ENCODE measurements around the gene RNASE12. TPM values are rescaled to one million over a fixed set of nuclear protein-coding genes. Genes with fewer than 3 reads are reported as not detected.

Gene RNASE12
- total and polyA plus RNA-seq, 2 donors from 2014 or later: not detected

GRCh38 chr14:20609215-20610001 is 18.2 kb upstream of the RNASE12 start:
- FAIRE-seq (peak; percentile 30), DNase-seq (peak; percentile 81 to 97 (median 86))
- H3K27me3 ChIP-seq (ENCODE audit: control insufficient read depth, insufficient read depth, low read length): no peaks in the 10 kb centered on the region
- TF ChIP-seq CTCF (IDR thresholded peaks at IDR 0.05; ENCODE audit: borderline replicate concordance, extremely low read depth, insufficient read depth): peak; percentile 98
- H3K9me3 ChIP-seq (ENCODE audit: control insufficient read depth in 2 of 3, insufficient read depth in 1 of 3, low read length in 3 of 3): no peaks in the 10 kb centered on the region
- H3K27ac ChIP-seq (ENCODE audit: low read depth in 2 of 2, low read length in 2 of 2): peak overlapping the region in 1 of 2 donors; percentile 24
- H3K4me1 ChIP-seq (ENCODE audit: control insufficient read depth in 2 of 3, insufficient read depth in 2 of 3, low read depth in 1 of 3, low read length in 3 of 3): peaks cover 0 to 6% (median 0%) of the 10 kb centered on the region in 3 donors
- intact Hi-C loops (cut with DNase I): loop anchor here (5.0 to 10.0 kb wide), 3 partner anchors 78 to 285 kb away; partner anchors contain the start of genes ANG and TEP1
- peak overlapping the region; percentile 89 to 99 (median 93) for H3K4me3 ChIP-seq (ENCODE audit: low read length in 3 of 3)
- H3K36me3 ChIP-seq (ENCODE audit: control insufficient read depth in 2 of 3, insufficient read depth in 3 of 3, low read length in 3 of 3): no peaks in the 10 kb centered on the region
- peak overlapping the region; percentile 56 to 98 (median 83) for H3K9ac ChIP-seq (ENCODE audit: low read length in 3 of 3)

- H3K9me3 ChIP-seq (ENCODE audit: control insufficient read depth in 2 of 3, insufficient read depth in 1 of 3, low read length in 3 of 3): no peaks in the 10 kb centered on the region
- no peaks in the 10 kb centered on the region for H3K27me3 ChIP-seq (ENCODE audit: control insufficient read depth, insufficient read depth, low read length)
- DNase-seq: peak in 1 of 5 donors; percentile 52
- TF ChIP-seq CTCF (IDR thresholded peaks at IDR 0.05; ENCODE audit: borderline replicate concordance, extremely low read depth, insufficient read depth): no peak
- H3K4me3 ChIP-seq (ENCODE audit: low read length in 3 of 3): no peak overlapping the region
- H3K27ac ChIP-seq (ENCODE audit: low read depth in 2 of 2, low read length in 2 of 2): no peak overlapping the region
- no peak overlapping the region for H3K9ac ChIP-seq (ENCODE audit: low read length in 3 of 3)
- H3K36me3 ChIP-seq (ENCODE audit: control insufficient read depth in 2 of 3, insufficient read depth in 3 of 3, low read length in 3 of 3): no peaks in the 10 kb centered on the region
- intact Hi-C loops (cut with DNase I): loop anchor here (10.0 kb wide), 2 partner anchors 194 to 284 kb away; partner anchors contain the start of gene TEP1
- no peak for FAIRE-seq
- H3K4me1 ChIP-seq (ENCODE audit: control insufficient read depth in 2 of 3, insufficient read depth in 2 of 3, low read depth in 1 of 3, low read length in 3 of 3): peaks cover 0 to 4% (median 0%) of the 10 kb centered on the region in 3 donors
These were observed 17.4 kb upstream of the RNASE12 start for GRCh38 chr14:20608383-20609110.

DNA sequence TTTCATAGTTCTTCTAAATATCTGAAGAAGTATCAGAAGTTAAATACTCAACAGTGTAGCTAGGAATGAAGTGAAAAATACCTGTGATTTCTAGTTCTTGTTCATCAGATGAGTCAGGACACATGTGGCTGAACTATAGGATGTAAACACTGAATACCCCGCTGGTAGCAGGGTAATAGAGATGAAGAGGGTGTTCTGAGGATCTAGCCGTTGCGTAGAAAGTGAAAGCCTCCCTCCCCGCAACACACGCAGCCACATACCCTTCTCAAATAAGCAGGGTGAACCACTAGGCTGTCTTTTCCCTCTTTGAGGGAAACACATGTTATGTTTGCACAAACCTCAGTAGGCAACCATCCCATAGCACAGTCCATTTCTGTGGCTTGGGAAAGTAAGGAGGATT is 16.4 kb upstream of the RNASE12 start:
- Histone ChIP-seq H3K27ac (ENCODE audit: low read depth in 2 of 2, low read length in 2 of 2) (no peak overlapping the region), H3K4me1 (ENCODE audit: control insufficient read depth in 2 of 3, insufficient read depth in 2 of 3, low read depth in 1 of 3, low read length in 3 of 3) (peaks cover 0 to 4% (median 0%) of the 10 kb centered on the region in 3 donors), H3K4me3 (ENCODE audit: low read length in 3 of 3) (no peak overlapping the region), H3K27me3 (ENCODE audit: control insufficient read depth, insufficient read depth, low read length) (no peaks in the 10 kb centered on the region), H3K9ac (ENCODE audit: low read length in 3 of 3) (no peak overlapping the region), H3K9me3 (ENCODE audit: control insufficient read depth in 2 of 3, insufficient read depth in 1 of 3, low read length in 3 of 3) (no peaks in the 10 kb centered on the region), H3K36me3 (ENCODE audit: control insufficient read depth in 2 of 3, insufficient read depth in 3 of 3, low read length in 3 of 3) (no peaks in the 10 kb centered on the region)
- intact Hi-C loops (cut with DNase I): loop anchor here (10.0 kb wide), 2 partner anchors 193 to 283 kb away; partner anchors contain the start of gene TEP1
- DNase-seq (no peak), FAIRE-seq (no peak)
- TF ChIP-seq CTCF (IDR thresholded peaks at IDR 0.05; ENCODE audit: borderline replicate concordance, extremely low read depth, insufficient read depth): no peak

Data from kidney (tissue), 14 donors.